Mesendoderm (in vitro differentiated cells): Measurements from ENCODE around the gene COLEC12.

Experiments
- DNase-seq: peaks from one replicate; pipeline ENCODE4 v3.0.0; 2013
- H2AK5ac ChIP-seq: 2 replicates; pipeline ENCODE4 v1.6.1; 2013; ENCODE audit warnings: low read length, inconsistent platforms
- H2BK120ac ChIP-seq: 2 replicates; pipeline ENCODE4 v1.6.1; 2013; ENCODE audit warnings: low read depth, mild to moderate bottlenecking, low read length, moderate library complexity, mixed read lengths
- H2BK15ac ChIP-seq: replicated peaks from 2 replicates; pipeline ENCODE4 v1.6.1; 2013; ENCODE audit warnings: low read depth, mild to moderate bottlenecking, moderate library complexity
- H2BK5ac ChIP-seq: 2 replicates; pipeline ENCODE4 v1.6.1; 2013; ENCODE audit warnings: low read length, inconsistent platforms
- H3K18ac ChIP-seq: 2 replicates; pipeline ENCODE4 v1.6.1; 2013; ENCODE audit warnings: mild to moderate bottlenecking, low read length, mixed read lengths
- H3K23ac ChIP-seq: one replicate; pipeline ENCODE4 v1.6.1; 2013; ENCODE audit warnings: low read length
- H3K27ac ChIP-seq: 2 replicates; pipeline ENCODE4 v1.5.1; 2013; ENCODE audit warnings: low read depth, mild to moderate bottlenecking, inconsistent platforms, low read length, moderate library complexity
- H3K27me3 ChIP-seq: 2 replicates; pipeline ENCODE4 v1.6.1; 2013; ENCODE audit warnings: low read length, control low read depth, mild to moderate bottlenecking, inconsistent platforms; ENCODE audit not compliant: insufficient read depth, poor library complexity
- H3K36me3 ChIP-seq: 2 replicates; pipeline ENCODE4 v1.6.1; 2013; ENCODE audit warnings: low read length, inconsistent platforms; ENCODE audit not compliant: control insufficient read depth, insufficient read depth
- H3K4ac ChIP-seq: one replicate; pipeline ENCODE4 v1.6.1; 2013; ENCODE audit warnings: low read depth, mild to moderate bottlenecking, low read length, moderate library complexity
- H3K4me1 ChIP-seq: 2 replicates; pipeline ENCODE4 v1.6.1; 2013; ENCODE audit warnings: low read depth, low read length, inconsistent platforms; ENCODE audit not compliant: control insufficient read depth
- H3K4me2 ChIP-seq: 2 replicates; pipeline ENCODE4 v1.6.1; 2013; ENCODE audit warnings: low read length
- H3K4me3 ChIP-seq: 2 replicates; pipeline ENCODE4 v1.5.1; 2013; ENCODE audit warnings: mild to moderate bottlenecking, low read length
- H3K56ac ChIP-seq: one replicate; pipeline ENCODE4 v1.6.1; 2013; ENCODE audit warnings: low read length
- H3K79me1 ChIP-seq: 2 replicates; pipeline ENCODE4 v1.6.1; 2013; ENCODE audit warnings: low read length, inconsistent platforms
- H3K79me2 ChIP-seq: 2 replicates; pipeline ENCODE4 v1.6.1; 2013; ENCODE audit warnings: mild to moderate bottlenecking, low read length; ENCODE audit not compliant: control insufficient read depth, insufficient read depth
- H3K9ac ChIP-seq: 2 replicates; pipeline ENCODE4 v1.6.1; 2013; ENCODE audit warnings: low read length, inconsistent platforms
- H4K5ac ChIP-seq: one replicate; pipeline ENCODE4 v1.6.1; 2013; ENCODE audit warnings: low read length
- H4K8ac ChIP-seq: one replicate; pipeline ENCODE4 v1.6.1; 2013; ENCODE audit warnings: low read depth, mild to moderate bottlenecking, control low read depth, low read length, moderate library complexity
- WGBS: extraction: QIAGEN DNeasy Blood & Tissue Kit; methylation state at CpG from one replicate; pipeline ENCODE4 v1.1.7; 2013; ENCODE audit warnings: low lambda C conversion rate, missing lambda C conversion rate; ENCODE audit not compliant: insufficient coverage; ENCODE audit errors: extremely low coverage; 5-methylcytosine and 5-hydroxymethylcytosine counted together

The COLEC12 gene

GRCh38 chr18:331221-331821 lies 169.2 kb downstream of the COLEC12 start:
- no peak overlapping the region for H3K18ac ChIP-seq
- H4K5ac ChIP-seq = no peak overlapping the region
- H2AK5ac ChIP-seq = no peak overlapping the region
- DNase-seq = no peak
- no peaks in the 10 kb centered on the region for H3K27me3 ChIP-seq
- no peaks in the 10 kb centered on the region for H3K79me2 ChIP-seq
- no peak overlapping the region for H3K27ac ChIP-seq
- H3K4me1 ChIP-seq = no peaks in the 10 kb centered on the region
- no peak overlapping the region for H3K9ac ChIP-seq
- WGBS = no CpG with 5 or more reads among the region's 12 CpGs
- H2BK120ac ChIP-seq = no peak overlapping the region
- no peak overlapping the region for H2BK5ac ChIP-seq
- H3K4me3 ChIP-seq = no peak overlapping the region
- no peak overlapping the region for H3K4ac ChIP-seq
- peaks cover 3% of the 10 kb centered on the region for H3K36me3 ChIP-seq
- H3K23ac ChIP-seq = no peak overlapping the region
- no peak overlapping the region for H2BK15ac ChIP-seq
- H3K4me2 ChIP-seq = no peak overlapping the region
- H3K56ac ChIP-seq = no peak overlapping the region
- no peak overlapping the region for H4K8ac ChIP-seq
- no peaks in the 10 kb centered on the region for H3K79me1 ChIP-seq

- no peaks in the 10 kb centered on the region for H3K79me2 ChIP-seq
- no peak overlapping the region for H3K4ac ChIP-seq
- H3K4me1 ChIP-seq = no peaks in the 10 kb centered on the region
- H3K36me3 ChIP-seq = peaks cover 3% of the 10 kb centered on the region
- H3K27me3 ChIP-seq = no peaks in the 10 kb centered on the region
- H3K79me1 ChIP-seq = no peaks in the 10 kb centered on the region
- no peak overlapping the region for H3K56ac ChIP-seq
- no peak overlapping the region for H3K23ac ChIP-seq
- no peak for DNase-seq
- no peak overlapping the region for H2BK15ac ChIP-seq
- H3K18ac ChIP-seq = no peak overlapping the region
- no peak overlapping the region for H4K5ac ChIP-seq
- H3K4me3 ChIP-seq = no peak overlapping the region
- no peak overlapping the region for H2BK120ac ChIP-seq
- H2AK5ac ChIP-seq = no peak overlapping the region
- WGBS = no CpG with 5 or more reads among the region's 4 CpGs
- H3K4me2 ChIP-seq = no peak overlapping the region
- H4K8ac ChIP-seq = no peak overlapping the region
- no peak overlapping the region for H3K27ac ChIP-seq
- H3K9ac ChIP-seq = no peak overlapping the region
- no peak overlapping the region for H2BK5ac ChIP-seq
Observed at GRCh38 chr18:328928-329327, 171.6 kb downstream of the COLEC12 start.

DNA sequence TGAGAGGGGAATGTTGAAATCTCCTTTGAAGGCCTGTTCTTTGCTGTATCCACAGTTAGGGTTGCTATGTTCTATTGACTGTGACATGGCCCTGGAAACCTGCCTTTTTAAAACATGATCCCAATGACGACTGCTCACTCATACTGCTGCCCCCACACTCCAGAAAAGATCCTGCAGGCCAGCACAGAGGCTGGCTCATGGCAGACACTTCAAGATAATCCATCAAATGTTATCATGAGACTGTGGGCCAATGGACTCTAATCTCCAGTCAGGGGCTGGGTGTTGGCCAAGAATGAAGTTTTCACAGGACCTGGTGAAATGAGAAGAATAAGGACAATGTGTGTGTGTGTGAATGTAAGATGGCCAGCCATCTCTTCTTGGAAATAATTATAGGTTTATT lies 173.7 kb downstream of the COLEC12 start:
- Histone ChIP-seq H2BK15ac (no peak overlapping the region), H2BK120ac (no peak overlapping the region), H2BK5ac (no peak overlapping the region), H3K23ac (no peak overlapping the region), H3K18ac (no peak overlapping the region), H3K79me1 (no peaks in the 10 kb centered on the region), H3K4ac (no peak overlapping the region), H2AK5ac (no peak overlapping the region), H3K4me2 (no peak overlapping the region), H4K5ac (no peak overlapping the region), H3K9ac (no peak overlapping the region), H3K36me3 (peaks cover 3% of the 10 kb centered on the region), H3K4me3 (no peak overlapping the region), H3K27me3 (no peaks in the 10 kb centered on the region), H4K8ac (no peak overlapping the region), H3K27ac (no peak overlapping the region), H3K79me2 (no peaks in the 10 kb centered on the region), H3K4me1 (no peaks in the 10 kb centered on the region), H3K56ac (no peak overlapping the region)
- whole genome bisulfite sequencing = no CpG with 5 or more reads among the region's 1 CpG
- DNase-seq = no peak

DNA sequence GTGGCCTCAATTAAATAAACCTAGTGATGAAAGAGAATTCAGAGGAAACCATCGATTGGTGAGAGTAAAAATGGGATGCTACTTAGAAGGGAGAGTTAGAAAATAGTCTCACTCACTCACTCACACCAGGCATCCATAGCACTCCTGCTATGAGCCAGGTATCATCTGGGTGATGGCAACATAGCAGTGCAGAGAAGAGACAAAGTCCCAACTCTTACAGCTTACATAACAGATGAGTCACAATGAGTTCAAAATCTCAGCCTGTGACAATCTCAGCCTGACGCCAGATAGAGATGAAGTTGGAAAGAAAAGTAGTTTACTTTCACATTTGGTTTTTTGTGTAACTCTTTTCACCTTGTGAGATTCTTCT lies 177.3 kb downstream of the COLEC12 start:
- Histone ChIP-seq H3K23ac (no peak overlapping the region), H2BK15ac (no peak overlapping the region), H2BK5ac (no peak overlapping the region), H3K27ac (no peak overlapping the region), H3K79me2 (no peaks in the 10 kb centered on the region), H3K4me1 (no peaks in the 10 kb centered on the region), H3K4me3 (no peak overlapping the region), H3K9ac (no peak overlapping the region), H2AK5ac (no peak overlapping the region), H3K18ac (no peak overlapping the region), H4K8ac (no peak overlapping the region), H3K79me1 (no peaks in the 10 kb centered on the region), H3K56ac (no peak overlapping the region), H3K4ac (peak overlapping the region; percentile 48), H3K27me3 (no peaks in the 10 kb centered on the region), H3K36me3 (peaks cover 1% of the 10 kb centered on the region), H4K5ac (no peak overlapping the region), H3K4me2 (no peak overlapping the region), H2BK120ac (no peak overlapping the region)
- DNase-seq = no peak
- WGBS = no CpG with 5 or more reads among the region's 2 CpGs

- Histone ChIP-seq H2BK120ac (no peak overlapping the region), H4K5ac (no peak overlapping the region), H4K8ac (no peak overlapping the region), H3K79me1 (no peaks in the 10 kb centered on the region), H3K23ac (no peak overlapping the region), H3K27me3 (no peaks in the 10 kb centered on the region), H3K9ac (no peak overlapping the region), H3K4me2 (no peak overlapping the region), H3K56ac (no peak overlapping the region), H3K18ac (no peak overlapping the region), H2BK5ac (no peak overlapping the region), H3K36me3 (no peaks in the 10 kb centered on the region), H2BK15ac (no peak overlapping the region), H3K4me1 (no peaks in the 10 kb centered on the region), H3K79me2 (no peaks in the 10 kb centered on the region), H3K4ac (no peak overlapping the region), H2AK5ac (no peak overlapping the region), H3K4me3 (no peak overlapping the region), H3K27ac (no peak overlapping the region)
- DNase-seq = no peak
- WGBS = no CpG with 5 or more reads among the region's 5 CpGs
Observed at GRCh38 chr18:321865-322467, 178.5 kb downstream of the COLEC12 start.

DNA sequence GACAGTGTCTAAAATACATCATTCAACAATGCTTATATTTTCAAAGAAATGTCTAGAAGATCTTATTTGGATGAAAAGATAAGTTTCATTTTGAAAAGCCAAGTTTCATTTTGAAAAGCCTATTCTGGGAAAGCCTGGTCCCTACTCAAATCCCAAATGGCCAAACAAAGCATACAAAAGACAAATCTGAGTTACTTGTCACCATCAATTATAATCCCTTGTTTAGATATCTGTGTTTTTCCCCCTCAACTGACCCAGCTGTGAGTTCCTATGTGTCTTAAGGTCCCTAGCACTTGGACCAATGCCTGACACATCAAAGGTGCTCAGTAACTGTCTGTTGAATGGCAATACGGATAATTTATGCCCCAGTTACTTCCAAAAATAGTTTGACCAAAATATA lies 180.3 kb downstream of the COLEC12 start:
- H4K5ac ChIP-seq = no peak overlapping the region
- no peak overlapping the region for H2BK15ac ChIP-seq
- H3K56ac ChIP-seq = no peak overlapping the region
- no CpG with 5 or more reads among the region's 1 CpG for WGBS
- H2BK120ac ChIP-seq = no peak overlapping the region
- no peak overlapping the region for H2BK5ac ChIP-seq
- no peak overlapping the region for H3K18ac ChIP-seq
- H3K4ac ChIP-seq = no peak overlapping the region
- H3K4me3 ChIP-seq = no peak overlapping the region
- no peak overlapping the region for H3K27ac ChIP-seq
- H3K4me1 ChIP-seq = no peaks in the 10 kb centered on the region
- no peak overlapping the region for H3K23ac ChIP-seq
- H3K27me3 ChIP-seq = no peaks in the 10 kb centered on the region
- H3K4me2 ChIP-seq = no peak overlapping the region
- H3K79me1 ChIP-seq = no peaks in the 10 kb centered on the region
- H4K8ac ChIP-seq = no peak overlapping the region
- no peaks in the 10 kb centered on the region for H3K79me2 ChIP-seq
- no peak overlapping the region for H2AK5ac ChIP-seq
- DNase-seq = no peak
- no peaks in the 10 kb centered on the region for H3K36me3 ChIP-seq
- H3K9ac ChIP-seq = no peak overlapping the region
